DND-41 (cell line): ENCODE measurements around the gene ATP6V0E1.

Experiments
- ATAC-seq: fragments of 200-7000 bp; cut with Tn5 transposase; 3 replicates; pipeline ENCODE4 v1.9.1; 2021; ENCODE audit warnings: low read depth; ENCODE audit not compliant: insufficient read depth
- DNase-seq: peaks from one replicate; pipeline ENCODE4 v3.0.0-alpha.2; 2020
- H2AFZ ChIP-seq: 2 replicates; pipeline ENCODE4 v1.6.0; 2012; ENCODE audit warnings: low read depth, low read length
- H3K27ac ChIP-seq: 2 replicates; pipeline ENCODE4 v1.5.1; 2012; ENCODE audit warnings: low read length, inconsistent platforms
- H3K27me3 ChIP-seq: fragments of 200-600 bp; sonication (generic); 2 replicates; pipeline ENCODE4 v1.6.0; 2012; ENCODE audit warnings: low read length, mild to moderate bottlenecking, inconsistent platforms; ENCODE audit not compliant: insufficient read depth, poor library complexity
- H3K36me3 ChIP-seq: 2 replicates; pipeline ENCODE4 v1.5.1; 2012; ENCODE audit warnings: low read length, inconsistent platforms; ENCODE audit not compliant: insufficient read depth
- H3K4me1 ChIP-seq: 2 replicates; pipeline ENCODE4 v1.5.1; 2012; ENCODE audit warnings: mild to moderate bottlenecking, low read length; ENCODE audit not compliant: insufficient read depth
- H3K4me2 ChIP-seq: 2 replicates; pipeline ENCODE4 v1.6.0; 2012; ENCODE audit warnings: mild to moderate bottlenecking, moderate library complexity, low read length, inconsistent platforms; ENCODE audit not compliant: insufficient read depth
- H3K4me3 ChIP-seq, 2 experiments: fragments of 200-600 bp in 1 of 2; shearing (Covaris generic) in 1 of 2; 2 replicates each; pipeline ENCODE4 v1.5.1; 2012 to 2016; ENCODE audit warnings: inconsistent platforms in 2 of 2, low read length in 2 of 2, mild to moderate bottlenecking in 2 of 2, low read depth in 1 of 2, moderate library complexity in 1 of 2
- H3K79me2 ChIP-seq: 2 replicates; pipeline ENCODE4 v1.6.0; 2012; ENCODE audit warnings: low read length, inconsistent platforms; ENCODE audit not compliant: insufficient read depth
- H3K9ac ChIP-seq: 2 replicates; pipeline ENCODE4 v1.6.0; 2012; ENCODE audit warnings: low read depth, mild to moderate bottlenecking, inconsistent platforms, low read length, moderate library complexity
- H3K9me3 ChIP-seq: 2 replicates; pipeline ENCODE4 v1.5.1; 2012; ENCODE audit warnings: low read length, moderate library complexity, mild to moderate bottlenecking, inconsistent platforms; ENCODE audit not compliant: insufficient read depth, severe bottlenecking
- H4K20me1 ChIP-seq: 2 replicates; pipeline ENCODE4 v1.6.0; 2012; ENCODE audit warnings: low read length; ENCODE audit not compliant: insufficient read depth
- CTCF ChIP-seq: IDR thresholded peaks from 2 replicates; pipeline ENCODE4 v1.5.1; 2012; ENCODE audit warnings: borderline replicate concordance, low read length, moderate library complexity, mild to moderate bottlenecking; ENCODE audit not compliant: poor library complexity, severe bottlenecking; ENCODE audit errors: extremely low read depth
- EZH2 ChIP-seq: IDR thresholded peaks from 3 replicates; pipeline ENCODE4 v1.6.1; 2012; ENCODE audit warnings: borderline replicate concordance, low read depth, mild to moderate bottlenecking, moderate library complexity, low read length, inconsistent platforms; ENCODE audit not compliant: severe bottlenecking

The ATP6V0E1 gene

GRCh38 chr5:173057062-173057924, 73.7 kb downstream of the ATP6V0E1 start:
- Histone ChIP-seq H4K20me1 (peaks cover 8% of the 10 kb centered on the region), H3K4me1 (peaks cover 18% of the 10 kb centered on the region), H3K27me3 (no peaks in the 10 kb centered on the region), H3K9ac (peak overlapping the region; percentile 85), H3K79me2 (peaks cover 47% of the 10 kb centered on the region), H3K36me3 (no peaks in the 10 kb centered on the region; the same call in 1 of the 2 replicates), H3K27ac (peak overlapping the region; percentile 77), H3K9me3 (no peaks in the 10 kb centered on the region), H3K4me2 (peak overlapping the region; percentile 84), H3K4me3 (peak overlapping the region; percentile 71 to 99), H2AFZ (peak overlapping the region; percentile 85)
- peak; percentile 98 for DNase-seq
- no peak for TF ChIP-seq CTCF
- no peak for TF ChIP-seq EZH2
- peak; percentile 87 for ATAC-seq

- H3K9ac ChIP-seq = no peak overlapping the region
- DNase-seq (no peak), ATAC-seq (no peak)
- H3K27ac ChIP-seq = no peak overlapping the region
- H2AFZ ChIP-seq = no peak overlapping the region
- H3K36me3 ChIP-seq = no peaks in the 10 kb centered on the region; the same call in 1 of the 2 replicates
- H3K79me2 ChIP-seq = peaks cover 75% of the 10 kb centered on the region
- no peak overlapping the region for H3K4me3 ChIP-seq
- H4K20me1 ChIP-seq = peaks cover 5% of the 10 kb centered on the region
- H3K4me1 ChIP-seq = peaks cover 16% of the 10 kb centered on the region
- no peaks in the 10 kb centered on the region for H3K27me3 ChIP-seq
- H3K9me3 ChIP-seq = no peaks in the 10 kb centered on the region
- TF ChIP-seq EZH2 = no peak
- TF ChIP-seq CTCF = no peak
- H3K4me2 ChIP-seq = no peak overlapping the region
Measured at GRCh38 chr5:173062141-173062540, 78.6 kb downstream of the ATP6V0E1 start.

- no peak for TF ChIP-seq EZH2
- no peak for TF ChIP-seq CTCF
- Histone ChIP-seq H3K4me2 (peak overlapping the region; percentile 47; the same call in 1 of the 2 replicates), H3K4me3 (no peak overlapping the region), H3K27ac (no peak overlapping the region), H3K4me1 (peaks cover 7% of the 10 kb centered on the region; the same call in 1 of the 2 replicates), H3K36me3 (no peaks in the 10 kb centered on the region), H3K9me3 (no peaks in the 10 kb centered on the region), H3K79me2 (peaks cover 60% of the 10 kb centered on the region), H4K20me1 (peaks cover 4% of the 10 kb centered on the region; the same call in 1 of the 2 replicates), H3K27me3 (no peaks in the 10 kb centered on the region), H2AFZ (no peak overlapping the region; the same call in 1 of the 2 replicates), H3K9ac (no peak overlapping the region)
- ATAC-seq (peak; percentile 70; the same call in 2 of the 3 replicates), DNase-seq (no peak)
Measured at GRCh38 chr5:173065155-173065554, 81.6 kb downstream of the ATP6V0E1 start.
